Measurements from ENCODE around the gene ATP12A.

Gene ATP12A

DNA sequence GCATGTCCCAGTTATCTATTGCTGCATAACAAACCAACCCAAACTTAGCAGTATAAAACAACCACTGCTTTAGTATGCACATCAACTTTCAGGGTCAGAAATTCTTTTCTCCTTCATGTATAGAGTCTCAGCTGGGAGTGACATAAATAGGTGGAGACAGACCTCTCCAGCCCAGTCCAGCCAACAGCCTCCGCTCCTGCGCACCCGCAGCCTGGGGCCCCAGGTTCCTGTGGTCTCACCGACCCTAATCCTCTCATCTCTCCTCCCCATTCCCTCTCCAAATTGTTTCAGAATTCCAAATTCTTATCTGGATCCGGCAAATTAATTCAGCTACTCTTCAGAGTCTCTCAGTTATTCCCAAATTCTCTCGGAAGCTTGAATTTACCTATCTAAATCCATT is 522 bp upstream of the ATP12A start:
- DNase-seq (ENCODE audit: low read depth): no peak
- H3K4me3 ChIP-seq (ENCODE audit: low read length): peak overlapping the region; percentile 49
- TF ChIP-seq, protein P1, sequence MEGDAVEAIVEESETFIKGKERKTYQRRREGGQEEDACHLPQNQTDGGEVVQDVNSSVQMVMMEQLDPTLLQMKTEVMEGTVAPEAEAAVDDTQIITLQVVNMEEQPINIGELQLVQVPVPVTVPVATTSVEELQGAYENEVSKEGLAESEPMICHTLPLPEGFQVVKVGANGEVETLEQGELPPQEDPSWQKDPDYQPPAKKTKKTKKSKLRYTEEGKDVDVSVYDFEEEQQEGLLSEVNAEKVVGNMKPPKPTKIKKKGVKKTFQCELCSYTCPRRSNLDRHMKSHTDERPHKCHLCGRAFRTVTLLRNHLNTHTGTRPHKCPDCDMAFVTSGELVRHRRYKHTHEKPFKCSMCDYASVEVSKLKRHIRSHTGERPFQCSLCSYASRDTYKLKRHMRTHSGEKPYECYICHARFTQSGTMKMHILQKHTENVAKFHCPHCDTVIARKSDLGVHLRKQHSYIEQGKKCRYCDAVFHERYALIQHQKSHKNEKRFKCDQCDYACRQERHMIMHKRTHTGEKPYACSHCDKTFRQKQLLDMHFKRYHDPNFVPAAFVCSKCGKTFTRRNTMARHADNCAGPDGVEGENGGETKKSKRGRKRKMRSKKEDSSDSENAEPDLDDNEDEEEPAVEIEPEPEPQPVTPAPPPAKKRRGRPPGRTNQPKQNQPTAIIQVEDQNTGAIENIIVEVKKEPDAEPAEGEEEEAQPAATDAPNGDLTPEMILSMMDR (IDR thresholded peaks at IDR 0.05; ENCODE audit: insufficient read depth, low read depth, low read length, missing control alignments): no peak

GRCh38 chr13:24680921-24681604 is 855 bp downstream of the ATP12A start:
- peak overlapping the region; percentile 49 for H3K4me3 ChIP-seq (ENCODE audit: low read length)
- DNase-seq (ENCODE audit: low read depth): no peak

GRCh38 chr13:24681930-24682329 is 1.7 kb downstream of the ATP12A start:
- H3K4me3 ChIP-seq (ENCODE audit: low read length): no peak overlapping the region
- TF ChIP-seq, protein P1 (IDR thresholded peaks at IDR 0.05; ENCODE audit: insufficient read depth, low read depth, low read length, missing control alignments): no peak
- no peak for DNase-seq (ENCODE audit: low read depth)

More at GRCh38 chr13:24680921-24681604, 855 bp downstream of the ATP12A start:
- TF ChIP-seq, protein P1 (IDR thresholded peaks at IDR 0.05; ENCODE audit: insufficient read depth, low read depth, low read length, missing control alignments): no peak

- no peak overlapping the region for H3K4me3 ChIP-seq (ENCODE audit: low read length)
- TF ChIP-seq, protein P1 (IDR thresholded peaks at IDR 0.05; ENCODE audit: insufficient read depth, low read depth, low read length, missing control alignments): no peak
- no peak for DNase-seq (ENCODE audit: low read depth)
Observed at GRCh38 chr13:24682353-24682752, 2.1 kb downstream of the ATP12A start.

- no peak overlapping the region for H3K4me3 ChIP-seq (ENCODE audit: low read length)
- TF ChIP-seq, protein P1 (IDR thresholded peaks at IDR 0.05; ENCODE audit: insufficient read depth, low read depth, low read length, missing control alignments): no peak
- no peak for DNase-seq (ENCODE audit: low read depth)
Observed at GRCh38 chr13:24683351-24683750, 3.1 kb downstream of the ATP12A start.

- no peak overlapping the region for H3K4me3 ChIP-seq (ENCODE audit: low read length)
- DNase-seq (ENCODE audit: low read depth): peak; percentile 48
Observed at GRCh38 chr13:24683838-24684599, 3.8 kb downstream of the ATP12A start.

More at GRCh38 chr13:24683838-24684599, 3.8 kb downstream of the ATP12A start:
- TF ChIP-seq, protein P1 (IDR thresholded peaks at IDR 0.05; ENCODE audit: insufficient read depth, low read depth, low read length, missing control alignments): peak; percentile 75
